ENCODE measurements around the gene CDCA4. TPM values are rescaled to one million over a fixed set of nuclear protein-coding genes. Genes with fewer than 3 reads are reported as not detected.
"Not testable (repeated sequence)": the region's sequence is repeated elsewhere in the genome, so short reads cannot be mapped to it uniquely, and the experiment has no call there.

CDCA4 gene
- total and polyA plus RNA-seq, 2 donors from 2014 or later: 4.1 to 6.3 TPM

GRCh38 chr14:105028251-105028927, 7.5 kb upstream of the CDCA4 start:
- TF ChIP-seq, protein P1, sequence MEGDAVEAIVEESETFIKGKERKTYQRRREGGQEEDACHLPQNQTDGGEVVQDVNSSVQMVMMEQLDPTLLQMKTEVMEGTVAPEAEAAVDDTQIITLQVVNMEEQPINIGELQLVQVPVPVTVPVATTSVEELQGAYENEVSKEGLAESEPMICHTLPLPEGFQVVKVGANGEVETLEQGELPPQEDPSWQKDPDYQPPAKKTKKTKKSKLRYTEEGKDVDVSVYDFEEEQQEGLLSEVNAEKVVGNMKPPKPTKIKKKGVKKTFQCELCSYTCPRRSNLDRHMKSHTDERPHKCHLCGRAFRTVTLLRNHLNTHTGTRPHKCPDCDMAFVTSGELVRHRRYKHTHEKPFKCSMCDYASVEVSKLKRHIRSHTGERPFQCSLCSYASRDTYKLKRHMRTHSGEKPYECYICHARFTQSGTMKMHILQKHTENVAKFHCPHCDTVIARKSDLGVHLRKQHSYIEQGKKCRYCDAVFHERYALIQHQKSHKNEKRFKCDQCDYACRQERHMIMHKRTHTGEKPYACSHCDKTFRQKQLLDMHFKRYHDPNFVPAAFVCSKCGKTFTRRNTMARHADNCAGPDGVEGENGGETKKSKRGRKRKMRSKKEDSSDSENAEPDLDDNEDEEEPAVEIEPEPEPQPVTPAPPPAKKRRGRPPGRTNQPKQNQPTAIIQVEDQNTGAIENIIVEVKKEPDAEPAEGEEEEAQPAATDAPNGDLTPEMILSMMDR (IDR thresholded peaks at IDR 0.05; ENCODE audit: borderline replicate concordance, extremely low read depth, insufficient read depth): no peak
- H3K9ac ChIP-seq (ENCODE audit: low read length in 3 of 3): no peak overlapping the region
- no peaks in the 10 kb centered on the region for H3K4me1 ChIP-seq (ENCODE audit: control insufficient read depth in 2 of 3, insufficient read depth in 2 of 3, low read depth in 1 of 3, low read length in 3 of 3)
- FAIRE-seq (no peak), DNase-seq (no peak)
- no peaks in the 10 kb centered on the region for H3K9me3 ChIP-seq (ENCODE audit: control insufficient read depth in 2 of 3, insufficient read depth in 1 of 3, low read length in 3 of 3)
- no peak overlapping the region for H3K4me3 ChIP-seq (ENCODE audit: low read length in 3 of 3)
- H3K36me3 ChIP-seq (ENCODE audit: control insufficient read depth in 2 of 3, insufficient read depth in 3 of 3, low read length in 3 of 3): no peaks in the 10 kb centered on the region
- no peak overlapping the region for H3K27ac ChIP-seq (ENCODE audit: low read depth in 2 of 2, low read length in 2 of 2)
- peaks cover 8% of the 10 kb centered on the region for H3K27me3 ChIP-seq (ENCODE audit: control insufficient read depth, insufficient read depth, low read length)
- intact Hi-C loops (cut with DNase I): no loop called here

GRCh38 chr14:105027718-105028117, 6.8 kb upstream of the CDCA4 start:
- not testable (repeated sequence) for H3K27ac ChIP-seq (ENCODE audit: low read depth in 2 of 2, low read length in 2 of 2)

GRCh38 chr14:105026802-105027563, 6.1 kb upstream of the CDCA4 start:
- TF ChIP-seq, protein P1 (IDR thresholded peaks at IDR 0.05; ENCODE audit: borderline replicate concordance, extremely low read depth, insufficient read depth): no peak
- Histone ChIP-seq H3K36me3 (ENCODE audit: control insufficient read depth in 2 of 3, insufficient read depth in 3 of 3, low read length in 3 of 3) (no peaks in the 10 kb centered on the region), H3K27me3 (ENCODE audit: control insufficient read depth, insufficient read depth, low read length) (no peaks in the 10 kb centered on the region), H3K9me3 (ENCODE audit: control insufficient read depth in 2 of 3, insufficient read depth in 1 of 3, low read length in 3 of 3) (no peaks in the 10 kb centered on the region), H3K9ac (ENCODE audit: low read length in 3 of 3) (no peak overlapping the region), H3K27ac (ENCODE audit: low read depth in 2 of 2, low read length in 2 of 2) (no peak overlapping the region), H3K4me3 (ENCODE audit: low read length in 3 of 3) (no peak overlapping the region), H3K4me1 (ENCODE audit: control insufficient read depth in 2 of 3, insufficient read depth in 2 of 3, low read depth in 1 of 3, low read length in 3 of 3) (no peaks in the 10 kb centered on the region)
- no peak for FAIRE-seq
- intact Hi-C loops (cut with DNase I): no loop called here
- peak in 1 of 5 donors; percentile 47 for DNase-seq

More at GRCh38 chr14:105027718-105028117, 6.8 kb upstream of the CDCA4 start:
- H3K9ac ChIP-seq (ENCODE audit: low read length in 3 of 3); FAIRE-seq; H3K27me3 ChIP-seq (ENCODE audit: control insufficient read depth, insufficient read depth, low read length); intact Hi-C loops (cut with DNase I); H3K36me3 ChIP-seq (ENCODE audit: control insufficient read depth in 2 of 3, insufficient read depth in 3 of 3, low read length in 3 of 3); DNase-seq; H3K4me1 ChIP-seq (ENCODE audit: control insufficient read depth in 2 of 3, insufficient read depth in 2 of 3, low read depth in 1 of 3, low read length in 3 of 3); H3K4me3 ChIP-seq (ENCODE audit: low read length in 3 of 3); H3K9me3 ChIP-seq (ENCODE audit: control insufficient read depth in 2 of 3, insufficient read depth in 1 of 3, low read length in 3 of 3): not testable (repeated sequence)

DNA sequence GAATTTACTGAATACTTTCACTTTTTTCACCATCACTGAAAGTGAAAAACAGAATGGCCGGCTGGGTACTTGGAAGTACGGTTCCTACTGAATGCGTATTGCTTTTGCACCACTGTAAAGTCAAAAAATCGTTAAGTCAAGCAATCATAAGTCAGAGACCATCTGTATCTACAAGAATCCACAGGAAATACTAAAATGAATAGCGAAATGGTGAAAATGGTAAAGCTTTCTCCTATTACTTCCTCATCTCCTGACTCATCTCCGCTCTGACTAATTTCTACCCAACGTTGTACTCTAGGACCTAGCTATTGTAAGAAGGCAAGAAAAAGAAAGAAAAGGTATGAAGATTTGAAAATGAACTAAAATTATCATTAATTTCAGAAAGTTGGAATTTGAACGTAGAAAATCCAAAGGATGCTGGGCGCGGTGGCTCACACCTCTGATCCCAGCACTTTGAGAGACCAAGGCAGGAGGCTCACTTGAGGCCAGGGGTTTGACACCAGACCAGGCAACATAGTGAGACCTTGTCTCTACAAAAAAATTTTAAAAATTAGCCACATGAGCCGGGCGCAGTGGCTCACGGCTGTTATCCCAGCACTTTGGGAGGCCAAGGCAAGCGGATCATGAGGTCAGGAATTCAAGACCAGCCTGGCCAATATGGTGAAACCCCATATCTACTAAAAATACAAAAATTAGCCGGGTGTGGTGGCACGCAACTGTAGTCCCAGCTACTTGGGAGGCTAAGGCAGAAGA, 5.3 kb upstream of the CDCA4 start:
- H3K9me3 ChIP-seq (ENCODE audit: control insufficient read depth in 2 of 3, insufficient read depth in 1 of 3, low read length in 3 of 3): no peaks in the 10 kb centered on the region
- no peak overlapping the region for H3K27ac ChIP-seq (ENCODE audit: low read depth in 2 of 2, low read length in 2 of 2)
- H3K4me1 ChIP-seq (ENCODE audit: control insufficient read depth in 2 of 3, insufficient read depth in 2 of 3, low read depth in 1 of 3, low read length in 3 of 3): peaks cover 0 to 5% (median 0%) of the 10 kb centered on the region in 3 donors
- no peak overlapping the region for H3K9ac ChIP-seq (ENCODE audit: low read length in 3 of 3)
- no peaks in the 10 kb centered on the region for H3K36me3 ChIP-seq (ENCODE audit: control insufficient read depth in 2 of 3, insufficient read depth in 3 of 3, low read length in 3 of 3)
- no peak overlapping the region for H3K4me3 ChIP-seq (ENCODE audit: low read length in 3 of 3)
- DNase-seq (no peak), FAIRE-seq (no peak)
- intact Hi-C loops (cut with DNase I): no loop called here
- TF ChIP-seq, protein P1 (IDR thresholded peaks at IDR 0.05; ENCODE audit: borderline replicate concordance, extremely low read depth, insufficient read depth): no peak
- no peaks in the 10 kb centered on the region for H3K27me3 ChIP-seq (ENCODE audit: control insufficient read depth, insufficient read depth, low read length)

Measured in kidney (tissue), 14 donors.